HCT116 (cell line): ENCODE data around the gene PCP4. TPM values are rescaled to one million over a fixed set of nuclear protein-coding genes. Genes with fewer than 3 reads are reported as not detected.

Experiments used
- ATAC-seq: fragments of 200-7000 bp; cut with Tn5 transposase; 2 replicates; pipeline ENCODE4 v1.9.1; 2020; ENCODE audit warnings: mild to moderate bottlenecking, moderate library complexity
- BruUV-seq: library from RNA; stranded (reverse); fragments of 400-500 nt; replicated peaks from 2 replicates; lab custom pipeline; 2021; lab: Mats Ljungman, UMichigan
- CTCF ChIA-PET: fragments of 300-600 bp; sonication (Branson Sonifier 250); formaldehyde crosslinking; loops from one replicate; lab custom pipeline; 2021; ENCODE audit warnings: antibody characterized with exemption; lab: Charles Lee
- POLR2A ChIA-PET: fragments of 300-600, 350-600 bp; sonication (Branson Sonifier 250); formaldehyde crosslinking; loops from one replicate; lab custom pipeline; 2021; ENCODE audit warnings: antibody characterized with exemption; lab: Charles Lee
- RAD21 ChIA-PET, 2 experiments: fragments of 300-600 bp; sonication (Branson Sonifier 250); formaldehyde crosslinking; loops; one replicate each; lab custom pipeline; 2023; ENCODE audit warnings: low total read pairs in 2 of 2; ENCODE audit not compliant: uncharacterized antibody in 2 of 2, unreplicated experiment in 2 of 2, low non-redundant PET in 1 of 2; lab: Charles Lee
- DNase-seq: peaks from one replicate; pipeline ENCODE4 v3.0.0-alpha.2; 2010; ENCODE audit warnings: low read depth, low spot score
- H2AFZ ChIP-seq: fragments of 200-600 bp; shearing (Covaris generic), sonication (generic); 2 replicates; pipeline ENCODE4 v1.6.1; 2017; ENCODE audit warnings: low read depth, mixed run types, mixed read lengths, antibody characterized with exemption, low read length; ENCODE audit not compliant: poor library complexity, severe bottlenecking
- H3K27ac ChIP-seq: 2 replicates; pipeline ENCODE4 v1.5.1; 2012; ENCODE audit warnings: low read depth, low read length
- H3K27me3 ChIP-seq: fragments of 200-600 bp; sonication (generic); 2 replicates; pipeline ENCODE4 v1.6.1; 2016; ENCODE audit warnings: mixed run types, low read length, mixed read lengths; ENCODE audit not compliant: insufficient read depth
- H3K36me3 ChIP-seq, 2 experiments: fragments of 200-500 bp in 1 of 2; fragments of 200-600 bp in 1 of 2; sonication (Bioruptor generic) in 1 of 2; sonication (generic) in 1 of 2; 2 replicates each; pipeline versions ENCODE4 v1.5.1 to v1.6.1; 2014 to 2016; ENCODE audit warnings: low read length in 2 of 2, inconsistent platforms in 1 of 2, mixed read lengths in 1 of 2, mixed run types in 1 of 2; ENCODE audit not compliant: insufficient read depth in 2 of 2, control insufficient read depth in 1 of 2
- H3K4me1 ChIP-seq, 2 experiments: fragments of 200-600 bp in 1 of 2; sonication (generic) in 1 of 2; 2 replicates each; pipeline versions ENCODE4 v1.5.1 to v1.6.1; 2012 to 2017; ENCODE audit warnings: low read length in 2 of 2, inconsistent platforms in 1 of 2, mild to moderate bottlenecking in 1 of 2, mixed read lengths in 1 of 2, mixed run types in 1 of 2, moderate library complexity in 1 of 2; ENCODE audit not compliant: insufficient read depth in 2 of 2, control insufficient read depth in 1 of 2
- H3K4me2 ChIP-seq: fragments of 200-600 bp; sonication (generic); 2 replicates; pipeline ENCODE4 v1.6.1; 2017; ENCODE audit warnings: mixed run types, low read length, mixed read lengths
- H3K4me3 ChIP-seq, 2 experiments: fragments of 200-600 bp in 1 of 2; sonication (generic) in 1 of 2; replicated peaks in 1 of 2; 2 replicates each; pipeline ENCODE4 v1.5.1; 2011 to 2016; ENCODE audit warnings: low read length in 2 of 2, control low read depth in 1 of 2, low read depth in 1 of 2, mild to moderate bottlenecking in 1 of 2, mixed read lengths in 1 of 2, mixed run types in 1 of 2
- H3K79me2 ChIP-seq: fragments of 200-600 bp; sonication (generic); 2 replicates; pipeline ENCODE4 v1.6.1; 2017; ENCODE audit warnings: mild to moderate bottlenecking, mixed run types, low read length, moderate library complexity, mixed read lengths; ENCODE audit not compliant: insufficient read depth
- H3K9ac ChIP-seq: fragments of 200-600 bp; sonication (generic); 2 replicates; pipeline ENCODE4 v1.6.1; 2016; ENCODE audit warnings: low read length, mixed read lengths
- H3K9me2 ChIP-seq: fragments of 200-600 bp; sonication (generic), shearing (Covaris generic); 2 replicates; pipeline ENCODE4 v1.6.1; 2017; ENCODE audit warnings: mixed run types, mild to moderate bottlenecking, moderate library complexity; ENCODE audit not compliant: insufficient read depth
- H3K9me3 ChIP-seq, 2 experiments: fragments of 200-500 bp in 1 of 2; fragments of 200-600 bp in 1 of 2; sonication (Bioruptor generic) in 1 of 2; sonication (generic) in 1 of 2; 2 replicates each; pipeline ENCODE4 v1.6.1; 2014 to 2017; ENCODE audit warnings: low read length in 2 of 2, mixed read lengths in 2 of 2, inconsistent platforms in 1 of 2, low read depth in 1 of 2, mild to moderate bottlenecking in 1 of 2, mixed run types in 1 of 2, moderate library complexity in 1 of 2; ENCODE audit not compliant: control insufficient read depth in 1 of 2, insufficient read depth in 1 of 2
- H4K20me1 ChIP-seq: fragments of 200-600 bp; sonication (generic), shearing (Covaris generic); 2 replicates; pipeline ENCODE4 v1.6.1; 2017; ENCODE audit warnings: mixed run types, mild to moderate bottlenecking, moderate library complexity; ENCODE audit not compliant: insufficient read depth
- ATF3 ChIP-seq: IDR thresholded peaks from 2 replicates; pipeline ENCODE4 v1.6.1; 2012
- EGR1 ChIP-seq: IDR thresholded peaks from 2 replicates; pipeline ENCODE4 v1.6.1; 2012; ENCODE audit warnings: low read depth
- ELF1 ChIP-seq: IDR thresholded peaks from 2 replicates; pipeline ENCODE4 v1.6.1; 2012; ENCODE audit warnings: low read depth, borderline replicate concordance
- EZH2 ChIP-seq: fragments of 200-600 bp; sonication (generic); IDR thresholded peaks from 2 replicates; pipeline ENCODE4 v1.6.1; 2017; ENCODE audit warnings: antibody characterized with exemption, mixed run types
- FOSL1 ChIP-seq: IDR thresholded peaks from 2 replicates; pipeline ENCODE4 v1.6.1; 2012; ENCODE audit warnings: low read depth
- MAX ChIP-seq: IDR thresholded peaks from 2 replicates; pipeline ENCODE4 v1.6.1; 2012
- POLR2A ChIP-seq: IDR thresholded peaks from 2 replicates; pipeline ENCODE4 v1.7.0; 2011; ENCODE audit warnings: borderline replicate concordance; ENCODE audit not compliant: insufficient read depth, insufficient read length; ENCODE audit errors: extremely low read depth
- POLR2AphosphoS5 ChIP-seq: IDR thresholded peaks from 2 replicates; pipeline ENCODE4 v1.6.1; 2011; ENCODE audit warnings: mild to moderate bottlenecking, low read depth, low read length, moderate library complexity
- RAD21 ChIP-seq: IDR thresholded peaks from 2 replicates; pipeline ENCODE4 v1.6.1; 2012; ENCODE audit warnings: low read depth, mild to moderate bottlenecking
- SP1 ChIP-seq: IDR thresholded peaks from 2 replicates; pipeline ENCODE4 v1.6.1; 2012; ENCODE audit warnings: low read depth
- SRF ChIP-seq: IDR thresholded peaks from 2 replicates; pipeline ENCODE4 v1.6.1; 2012; ENCODE audit warnings: low read depth
- TCF7L2 ChIP-seq: IDR thresholded peaks from 2 replicates; pipeline ENCODE4 v1.7.0; 2011; ENCODE audit warnings: borderline replicate concordance, inconsistent platforms; ENCODE audit not compliant: insufficient read depth, insufficient read length; ENCODE audit errors: extremely low read depth
- YY1 ChIP-seq: IDR thresholded peaks from 2 replicates; pipeline ENCODE4 v1.6.1; 2011; ENCODE audit warnings: low read length, low read depth, moderate library complexity, mild to moderate bottlenecking; ENCODE audit not compliant: insufficient replicate concordance; ENCODE audit errors: extremely low read depth
- ZFX ChIP-seq: fragments of 450-650 bp; IDR thresholded peaks from 2 replicates; pipeline ENCODE4 v1.6.1; 2017
- ZNF274 ChIP-seq: fragments of 200-500 bp; sonication (Bioruptor generic); IDR thresholded peaks from 2 replicates; pipeline ENCODE4 v1.6.1; 2014; ENCODE audit warnings: mild to moderate bottlenecking, low read depth, low read length, inconsistent platforms
- intact Hi-C: fragments of 100-400 bp; cut with micrococcal nuclease; formaldehyde crosslinking; loops from 2 replicates; pipeline ENCODE4 v1.10.0; 2022
- total RNA-seq: library from RNA; stranded (reverse); gene quantifications from one replicate; pipeline ENCODE4 v1.2.1, GENCODE V29; 2021; ENCODE audit not compliant: unreplicated experiment

PCP4 gene
- total RNA-seq, 1 experiment from 2014 or later: not detected

- TF ChIP-seq SP1: no peak
- TF ChIP-seq POLR2A: no peak
- no peak for TF ChIP-seq ZNF274
- TF ChIP-seq YY1: no peak
These were observed 48.7 kb upstream of the PCP4 start (continued) for GRCh38 chr21:39818557-39818956.

GRCh38 chr21:39822042-39822441 lies 45.2 kb upstream of the PCP4 start:
- Histone ChIP-seq H3K4me1 (no peaks in the 10 kb centered on the region), H4K20me1 (no peaks in the 10 kb centered on the region), H3K27me3 (no peaks in the 10 kb centered on the region), H3K36me3 (no peaks in the 10 kb centered on the region), H3K9me3 (no peaks in the 10 kb centered on the region), H3K4me3 (no peak overlapping the region), H3K79me2 (no peaks in the 10 kb centered on the region), H3K9ac (no peak overlapping the region), H3K9me2 (no peaks in the 10 kb centered on the region), H2AFZ (no peak overlapping the region), H3K4me2 (no peak overlapping the region), H3K27ac (no peak overlapping the region)
- ATAC-seq (no peak), DNase-seq (no peak)
- BruUV-seq: no TSS peak
- ChIA-PET CTCF (no interaction called here), POLR2A (no interaction called here), RAD21 (no interaction called here)
- TF ChIP-seq ATF3 (no peak), ELF1 (no peak), YY1 (no peak), POLR2A (no peak), EGR1 (no peak), ZFX (no peak)
- intact Hi-C loops: no loop called here

DNA sequence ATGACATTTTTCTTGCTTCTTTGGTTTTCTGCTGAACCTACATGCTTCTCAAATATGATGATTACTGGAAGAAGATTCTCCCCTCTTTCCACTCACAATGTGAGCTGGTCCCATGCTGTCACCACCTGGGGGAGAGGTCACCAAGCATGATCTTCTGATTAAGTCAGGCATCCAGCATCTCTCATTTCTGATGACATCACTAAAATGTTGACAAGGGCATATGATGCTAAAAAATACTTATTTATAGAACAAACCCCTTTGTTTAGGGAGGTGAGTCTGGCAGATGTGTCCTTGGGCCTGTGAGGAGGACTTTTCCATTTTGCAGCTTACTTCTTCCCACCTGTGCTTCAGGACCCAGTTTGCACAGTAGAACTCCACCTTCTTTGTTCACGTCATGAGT lies 42.0 kb upstream of the PCP4 start:
- intact Hi-C loops: no loop called here
- DNase-seq: no peak
- no peak overlapping the region for H3K9ac ChIP-seq
- POLR2A ChIA-PET: no interaction called here
- H3K9me2 ChIP-seq: no peaks in the 10 kb centered on the region
- CTCF ChIA-PET: no interaction called here
- no peaks in the 10 kb centered on the region for H3K9me3 ChIP-seq
- RAD21 ChIA-PET: no interaction called here
- no TSS peak for BruUV-seq
- no peaks in the 10 kb centered on the region for H3K27me3 ChIP-seq
- no peak overlapping the region for H3K27ac ChIP-seq
- no peak overlapping the region for H2AFZ ChIP-seq
- ATAC-seq: no peak
- no peaks in the 10 kb centered on the region for H4K20me1 ChIP-seq
- H3K36me3 ChIP-seq: no peaks in the 10 kb centered on the region
- no peaks in the 10 kb centered on the region for H3K4me1 ChIP-seq
- no peak for TF ChIP-seq MAX
- no peak for TF ChIP-seq ELF1
- TF ChIP-seq EZH2: no peak
- no peak for TF ChIP-seq FOSL1
- TF ChIP-seq SRF: no peak
- TF ChIP-seq POLR2AphosphoS5: no peak
- no peak for TF ChIP-seq RAD21
- no peak for TF ChIP-seq TCF7L2
- H3K4me2 ChIP-seq: no peak overlapping the region
- no peak overlapping the region for H3K4me3 ChIP-seq
- H3K79me2 ChIP-seq: no peaks in the 10 kb centered on the region
